ENCODE measurements around the gene PCNX3. TPM values are rescaled to one million over a fixed set of nuclear protein-coding genes. Genes with fewer than 3 reads are reported as not detected.
A peak's percentile ranks its signal among the peaks of the same experiment; 100 is the strongest.

The PCNX3 gene
- polyA plus RNA-seq, 1 donor (not counting 4 experiments of a cell fraction or from before 2014, with no cell fraction given), result 6.1 TPM

- Histone ChIP-seq H3K4me1 (ENCODE audit: control insufficient read depth, extremely low read depth, insufficient read depth, low read length) (peaks cover 25% of the 10 kb centered on the region), H3K9me3 (ENCODE audit: control insufficient read depth, low read depth, low read length) (no peaks in the 10 kb centered on the region), H4K20me1 (ENCODE audit: control insufficient read depth, extremely low read depth, insufficient read depth, low read length) (no peaks in the 10 kb centered on the region), H3K4me3 (ENCODE audit: control insufficient read depth in 2 of 3, extremely low read depth in 1 of 3, insufficient read depth in 2 of 3, low read depth in 1 of 3, low read length in 3 of 3) (peak overlapping the region; percentile 62 to 96 (median 93)), H3K9me1 (ENCODE audit: control insufficient read depth, extremely low read depth, insufficient read depth, low read length) (no peaks in the 10 kb centered on the region), H3K79me2 (ENCODE audit: control insufficient read depth, insufficient read depth, low read length) (peaks cover 63% of the 10 kb centered on the region), H3K27ac (ENCODE audit: control insufficient read depth, insufficient read depth, low read length) (peak overlapping the region; percentile 99), H2AFZ (ENCODE audit: control insufficient read depth, low read length) (peak overlapping the region; percentile 73), H3K27me3 (ENCODE audit: control insufficient read depth, extremely low read depth, insufficient read depth, low read length) (no peaks in the 10 kb centered on the region), H3K4me2 (ENCODE audit: control insufficient read depth, extremely low read depth, insufficient read depth, low read depth, low read length) (peak overlapping the region; percentile 88), H3K36me3 (ENCODE audit: control insufficient read depth in 2 of 2, extremely low read depth in 1 of 2, insufficient read depth in 2 of 2, low read length in 2 of 2) (peaks cover 15 to 30% of the 10 kb centered on the region in 2 experiments), H3K9ac (ENCODE audit: control insufficient read depth, extremely low read depth, insufficient read depth, low read length) (peak overlapping the region; percentile 99)
- no peak for TF ChIP-seq EZH2 (IDR thresholded peaks at IDR 0.05; ENCODE audit: low read length)
- TF ChIP-seq CTCF (optimal IDR thresholded peaks at IDR 0.05 in 1 of 3, IDR thresholded peaks at IDR 0.05 in 1 of 3, conservative IDR thresholded peaks at IDR 0.05 in 1 of 3; ENCODE audit: extremely low read depth in 1 of 3, insufficient read depth in 2 of 3, low read length in 3 of 3), result no peak
- dilution Hi-C loops (cut with MboI; ENCODE audit: extremely low pct_ligation_motif_present, low sequenced_read_pairs), result no loop called here
- DNase-seq (ENCODE audit: low read depth, low spot score) (no peak), FAIRE-seq (no peak)
These were observed 2.3 kb upstream of the PCNX3 start for GRCh38 chr11:65613091-65613928.

GRCh38 chr11:65615950-65616574 is 486 bp downstream of the PCNX3 start:
- H3K36me3 ChIP-seq (ENCODE audit: control insufficient read depth in 2 of 2, extremely low read depth in 1 of 2, insufficient read depth in 2 of 2, low read length in 2 of 2), result peaks cover 35 to 44% of the 10 kb centered on the region in 2 experiments
- H3K27me3 ChIP-seq (ENCODE audit: control insufficient read depth, extremely low read depth, insufficient read depth, low read length), result no peaks in the 10 kb centered on the region
- DNase-seq (ENCODE audit: low read depth, low spot score) (no peak), FAIRE-seq (no peak)
- H3K9ac ChIP-seq (ENCODE audit: control insufficient read depth, extremely low read depth, insufficient read depth, low read length), result peak overlapping the region; percentile 86
- H3K79me2 ChIP-seq (ENCODE audit: control insufficient read depth, insufficient read depth, low read length), result peaks cover 76% of the 10 kb centered on the region
- peaks cover 25% of the 10 kb centered on the region for H3K4me1 ChIP-seq (ENCODE audit: control insufficient read depth, extremely low read depth, insufficient read depth, low read length)
- peak overlapping the region; percentile 80 for H3K27ac ChIP-seq (ENCODE audit: control insufficient read depth, insufficient read depth, low read length)
- no peaks in the 10 kb centered on the region for H3K9me1 ChIP-seq (ENCODE audit: control insufficient read depth, extremely low read depth, insufficient read depth, low read length)
- peak overlapping the region; percentile 43 for H2AFZ ChIP-seq (ENCODE audit: control insufficient read depth, low read length)
- no peaks in the 10 kb centered on the region for H3K9me3 ChIP-seq (ENCODE audit: control insufficient read depth, low read depth, low read length)
- H4K20me1 ChIP-seq (ENCODE audit: control insufficient read depth, extremely low read depth, insufficient read depth, low read length), result no peaks in the 10 kb centered on the region
- TF ChIP-seq CTCF (optimal IDR thresholded peaks at IDR 0.05 in 1 of 3, IDR thresholded peaks at IDR 0.05 in 1 of 3, conservative IDR thresholded peaks at IDR 0.05 in 1 of 3; ENCODE audit: extremely low read depth in 1 of 3, insufficient read depth in 2 of 3, low read length in 3 of 3) (no peak), EZH2 (IDR thresholded peaks at IDR 0.05; ENCODE audit: low read length) (no peak)
- dilution Hi-C loops (cut with MboI; ENCODE audit: extremely low pct_ligation_motif_present, low sequenced_read_pairs), result no loop called here
- peak overlapping the region; percentile 38 to 85 (median 81) for H3K4me3 ChIP-seq (ENCODE audit: control insufficient read depth in 2 of 3, extremely low read depth in 1 of 3, insufficient read depth in 2 of 3, low read depth in 1 of 3, low read length in 3 of 3)
- H3K4me2 ChIP-seq (ENCODE audit: control insufficient read depth, extremely low read depth, insufficient read depth, low read depth, low read length), result peak overlapping the region; percentile 47
